ENCODE data around the gene SNTG2. TPM values are rescaled to one million over a fixed set of nuclear protein-coding genes. Genes with fewer than 3 reads are reported as not detected.

The SNTG2 gene
- total RNA-seq, 1 donor from 2014 or later: 1.9 TPM

DNA sequence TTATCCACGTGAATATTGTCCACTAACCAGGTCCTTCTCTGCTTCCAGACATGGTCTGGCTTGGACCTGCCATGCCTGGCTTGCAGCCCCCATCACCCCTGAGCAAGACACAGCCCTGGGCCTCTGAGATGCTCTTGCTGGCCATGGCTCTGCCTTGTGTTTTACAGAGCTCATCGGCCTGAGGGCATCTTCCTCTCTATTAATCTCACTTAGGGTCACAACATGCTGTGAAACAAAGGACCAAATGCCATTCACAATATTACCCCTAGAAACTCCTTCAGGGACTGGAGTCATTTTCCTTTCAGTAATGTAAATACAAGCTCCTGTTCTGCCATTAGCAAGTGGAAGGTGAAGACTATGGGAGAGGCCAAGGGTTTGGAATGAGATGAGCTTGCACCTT is 455.8 kb downstream of the SNTG2 start:
- DNase-seq (ENCODE audit: low read depth): no peak
- no peak overlapping the region for H3K4me3 ChIP-seq (ENCODE audit: insufficient read depth, low read depth, low read length)
- H3K4me3 Mint-ChIP-seq (ENCODE audit: unreplicated experiment): no peak overlapping the region
- H3K36me3 Mint-ChIP-seq (ENCODE audit: low read depth, unreplicated experiment): no peaks in the 10 kb centered on the region
- H3K27ac Mint-ChIP-seq (ENCODE audit: unreplicated experiment): no peak overlapping the region
- no peaks in the 10 kb centered on the region for H3K4me1 Mint-ChIP-seq (ENCODE audit: low read depth, unreplicated experiment)
- TF ChIP-seq, protein P1, sequence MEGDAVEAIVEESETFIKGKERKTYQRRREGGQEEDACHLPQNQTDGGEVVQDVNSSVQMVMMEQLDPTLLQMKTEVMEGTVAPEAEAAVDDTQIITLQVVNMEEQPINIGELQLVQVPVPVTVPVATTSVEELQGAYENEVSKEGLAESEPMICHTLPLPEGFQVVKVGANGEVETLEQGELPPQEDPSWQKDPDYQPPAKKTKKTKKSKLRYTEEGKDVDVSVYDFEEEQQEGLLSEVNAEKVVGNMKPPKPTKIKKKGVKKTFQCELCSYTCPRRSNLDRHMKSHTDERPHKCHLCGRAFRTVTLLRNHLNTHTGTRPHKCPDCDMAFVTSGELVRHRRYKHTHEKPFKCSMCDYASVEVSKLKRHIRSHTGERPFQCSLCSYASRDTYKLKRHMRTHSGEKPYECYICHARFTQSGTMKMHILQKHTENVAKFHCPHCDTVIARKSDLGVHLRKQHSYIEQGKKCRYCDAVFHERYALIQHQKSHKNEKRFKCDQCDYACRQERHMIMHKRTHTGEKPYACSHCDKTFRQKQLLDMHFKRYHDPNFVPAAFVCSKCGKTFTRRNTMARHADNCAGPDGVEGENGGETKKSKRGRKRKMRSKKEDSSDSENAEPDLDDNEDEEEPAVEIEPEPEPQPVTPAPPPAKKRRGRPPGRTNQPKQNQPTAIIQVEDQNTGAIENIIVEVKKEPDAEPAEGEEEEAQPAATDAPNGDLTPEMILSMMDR (IDR thresholded peaks at IDR 0.05; ENCODE audit: insufficient read depth, low read depth, low read length): no peak
- TF ChIP-seq EZH2 (IDR thresholded peaks at IDR 0.05; ENCODE audit: insufficient read depth, low read length): no peak
- H3K9ac ChIP-seq (ENCODE audit: low read length): no peak overlapping the region
- no peaks in the 10 kb centered on the region for H3K9me3 ChIP-seq (ENCODE audit: insufficient read depth, low read depth, low read length)
- H3K79me2 ChIP-seq (ENCODE audit: insufficient read depth, low read length): no peaks in the 10 kb centered on the region
- H3K4me2 ChIP-seq (ENCODE audit: low read length): no peak overlapping the region
- H3K36me3 ChIP-seq (ENCODE audit: insufficient read depth, low read length): no peaks in the 10 kb centered on the region
- H3K27me3 ChIP-seq (ENCODE audit: insufficient read depth, low read length): no peaks in the 10 kb centered on the region
- H2AFZ ChIP-seq (ENCODE audit: low read depth, low read length): no peak overlapping the region
- no peaks in the 10 kb centered on the region for H4K20me1 ChIP-seq (ENCODE audit: insufficient read depth, low read length)
- H3K27me3 Mint-ChIP-seq (ENCODE audit: low read depth, unreplicated experiment): peaks cover 20% of the 10 kb centered on the region
- no peak overlapping the region for H3K27ac ChIP-seq (ENCODE audit: low read depth, low read length)
- H3K9me3 Mint-ChIP-seq (ENCODE audit: unreplicated experiment): peaks cover 2% of the 10 kb centered on the region
- H3K4me1 ChIP-seq (ENCODE audit: insufficient read depth, low read length): no peaks in the 10 kb centered on the region
- FAIRE-seq: no peak

DNA sequence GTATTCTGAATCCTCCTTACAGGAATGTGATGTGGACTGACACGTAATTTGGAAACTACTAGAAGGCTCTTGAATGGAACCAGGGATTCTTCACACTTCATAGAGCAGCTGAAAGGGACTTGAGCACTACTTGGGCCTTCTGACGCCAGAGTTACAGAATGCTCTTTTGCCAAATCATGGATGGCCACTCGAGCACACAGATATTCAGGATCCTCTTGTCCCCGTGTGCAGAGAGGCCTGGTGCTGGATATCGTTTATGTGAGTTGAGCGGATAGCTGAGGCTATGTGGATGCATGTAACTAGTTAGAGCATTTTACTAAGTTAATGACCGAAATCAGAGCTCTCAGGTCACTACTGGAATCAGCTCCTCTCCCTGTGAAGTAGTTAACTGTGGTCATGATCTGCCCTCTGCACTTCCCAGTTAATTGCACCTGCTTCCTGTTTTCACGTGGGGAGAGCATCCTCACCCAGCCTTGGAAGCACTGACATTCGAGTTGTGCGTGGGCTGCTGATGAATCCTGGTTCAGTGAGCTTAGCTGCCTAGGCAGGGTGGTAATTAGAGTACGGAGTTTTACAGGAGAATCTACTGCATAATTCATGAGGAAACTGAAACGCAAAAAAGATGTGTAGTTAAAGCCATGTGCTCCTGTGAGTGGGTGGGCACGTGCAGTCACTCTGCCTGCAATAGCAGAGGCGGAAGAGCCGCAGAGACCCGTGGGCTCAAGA is 457.5 kb downstream of the SNTG2 start:
- H3K27me3 Mint-ChIP-seq (ENCODE audit: low read depth, unreplicated experiment): peaks cover 16% of the 10 kb centered on the region
- Histone ChIP-seq H3K4me1 (ENCODE audit: insufficient read depth, low read length) (no peaks in the 10 kb centered on the region), H3K4me2 (ENCODE audit: low read length) (no peak overlapping the region), H2AFZ (ENCODE audit: low read depth, low read length) (no peak overlapping the region), H3K9ac (ENCODE audit: low read length) (no peak overlapping the region), H3K9me3 (ENCODE audit: insufficient read depth, low read depth, low read length) (no peaks in the 10 kb centered on the region), H3K36me3 (ENCODE audit: insufficient read depth, low read length) (no peaks in the 10 kb centered on the region), H4K20me1 (ENCODE audit: insufficient read depth, low read length) (no peaks in the 10 kb centered on the region), H3K79me2 (ENCODE audit: insufficient read depth, low read length) (no peaks in the 10 kb centered on the region), H3K27ac (ENCODE audit: low read depth, low read length) (no peak overlapping the region), H3K4me3 (ENCODE audit: insufficient read depth, low read depth, low read length) (no peak overlapping the region), H3K27me3 (ENCODE audit: insufficient read depth, low read length) (no peaks in the 10 kb centered on the region)
- H3K4me1 Mint-ChIP-seq (ENCODE audit: low read depth, unreplicated experiment): no peaks in the 10 kb centered on the region
- no peak for DNase-seq (ENCODE audit: low read depth)
- TF ChIP-seq, protein P1 (IDR thresholded peaks at IDR 0.05; ENCODE audit: insufficient read depth, low read depth, low read length): no peak
- no peak for TF ChIP-seq EZH2 (IDR thresholded peaks at IDR 0.05; ENCODE audit: insufficient read depth, low read length)
- H3K4me3 Mint-ChIP-seq (ENCODE audit: unreplicated experiment): no peak overlapping the region
- FAIRE-seq: no peak
- H3K36me3 Mint-ChIP-seq (ENCODE audit: low read depth, unreplicated experiment): no peaks in the 10 kb centered on the region
- H3K27ac Mint-ChIP-seq (ENCODE audit: unreplicated experiment): no peak overlapping the region
- no peaks in the 10 kb centered on the region for H3K9me3 Mint-ChIP-seq (ENCODE audit: unreplicated experiment)

GRCh38 chr2:1413156-1413710 is 462.6 kb downstream of the SNTG2 start, which contains the start of gene TPO:
Gene TPO, plus strand, starts transcription at chr2:1413463. Its CDS starts 946 bp downstream, at chr2:1414409.
- Histone ChIP-seq H3K9me3 (ENCODE audit: insufficient read depth, low read depth, low read length) (no peaks in the 10 kb centered on the region), H3K4me3 (ENCODE audit: insufficient read depth, low read depth, low read length) (no peak within 1 kb of the TSS), H3K79me2 (ENCODE audit: insufficient read depth, low read length) (no peaks in the 10 kb centered on the region), H3K27me3 (ENCODE audit: insufficient read depth, low read length) (no peaks in the 10 kb centered on the region), H3K27ac (ENCODE audit: low read depth, low read length) (no peak within 1 kb of the TSS), H3K4me2 (ENCODE audit: low read length) (no peak within 1 kb of the TSS), H3K9ac (ENCODE audit: low read length) (no peak within 1 kb of the TSS), H2AFZ (ENCODE audit: low read depth, low read length) (no peak within 1 kb of the TSS), H3K4me1 (ENCODE audit: insufficient read depth, low read length) (no peaks in the 10 kb centered on the region), H4K20me1 (ENCODE audit: insufficient read depth, low read length) (no peaks in the 10 kb centered on the region), H3K36me3 (ENCODE audit: insufficient read depth, low read length) (no peaks in the 10 kb centered on the region)
- Mint-ChIP-seq H3K27me3 (ENCODE audit: low read depth, unreplicated experiment) (peaks cover 9% of the 10 kb centered on the region), H3K4me1 (ENCODE audit: low read depth, unreplicated experiment) (no peaks in the 10 kb centered on the region), H3K27ac (ENCODE audit: unreplicated experiment) (no peak within 1 kb of the TSS), H3K36me3 (ENCODE audit: low read depth, unreplicated experiment) (peaks cover 1% of the 10 kb centered on the region), H3K4me3 (ENCODE audit: unreplicated experiment) (no peak within 1 kb of the TSS), H3K9me3 (ENCODE audit: unreplicated experiment) (no peaks in the 10 kb centered on the region)
- no peak for TF ChIP-seq EZH2 (IDR thresholded peaks at IDR 0.05; ENCODE audit: insufficient read depth, low read length)
- TF ChIP-seq, protein P1 (IDR thresholded peaks at IDR 0.05; ENCODE audit: insufficient read depth, low read depth, low read length): no peak
- DNase-seq (ENCODE audit: low read depth): no peak
- no peak for FAIRE-seq
